GM10266 (cell line): Measurements from ENCODE around the gene POLH.

Experiments
- DNase-seq: peaks from one replicate; pipeline ENCODE4 v3.0.0; 2012; ENCODE audit errors: extremely low spot score
- CTCF ChIP-seq: IDR thresholded peaks from 2 replicates; pipeline ENCODE4 v1.5.1; 2012; ENCODE audit warnings: mild to moderate bottlenecking, low read depth; ENCODE audit not compliant: control insufficient read depth, insufficient read depth; ENCODE audit errors: missing control alignments

Gene POLH

GRCh38 chr6:43608807-43609206 is 32.8 kb downstream of the POLH start:
- no peak for DNase-seq
- no peak for TF ChIP-seq CTCF

GRCh38 chr6:43609402-43609801 is 33.4 kb downstream of the POLH start:
- no peak for DNase-seq
- TF ChIP-seq CTCF: no peak

- DNase-seq: no peak
- TF ChIP-seq CTCF: no peak
Measured at GRCh38 chr6:43610431-43610830, 34.4 kb downstream of the POLH start.

GRCh38 chr6:43613721-43614395 is 37.9 kb downstream of the POLH start:
- no peak for TF ChIP-seq CTCF
- DNase-seq: no peak

GRCh38 chr6:43614396-43614730 is 38.4 kb downstream of the POLH start:
- DNase-seq: no peak
- no peak for TF ChIP-seq CTCF

- DNase-seq: no peak
- no peak for TF ChIP-seq CTCF
Measured at GRCh38 chr6:43616725-43617472, 40.9 kb downstream of the POLH start.
